Measurements from ENCODE around the gene VWDE. TPM values are rescaled to one million over a fixed set of nuclear protein-coding genes. Genes with fewer than 3 reads are reported as not detected.
"Not testable (repeated sequence)": the region's sequence is repeated elsewhere in the genome, so short reads cannot be mapped to it uniquely, and the experiment has no call there.

VWDE gene
- total RNA-seq: 1 to 10 TPM in 2 of 5 donors, under 1 TPM in 3; 0.13 to 5.0 (median 0.79) TPM
- total RNA-seq (2013): 5.9 TPM
- total RNA-seq: 0.32 to 12.9 (median 2.5) reads per million in 29 experiments

DNA sequence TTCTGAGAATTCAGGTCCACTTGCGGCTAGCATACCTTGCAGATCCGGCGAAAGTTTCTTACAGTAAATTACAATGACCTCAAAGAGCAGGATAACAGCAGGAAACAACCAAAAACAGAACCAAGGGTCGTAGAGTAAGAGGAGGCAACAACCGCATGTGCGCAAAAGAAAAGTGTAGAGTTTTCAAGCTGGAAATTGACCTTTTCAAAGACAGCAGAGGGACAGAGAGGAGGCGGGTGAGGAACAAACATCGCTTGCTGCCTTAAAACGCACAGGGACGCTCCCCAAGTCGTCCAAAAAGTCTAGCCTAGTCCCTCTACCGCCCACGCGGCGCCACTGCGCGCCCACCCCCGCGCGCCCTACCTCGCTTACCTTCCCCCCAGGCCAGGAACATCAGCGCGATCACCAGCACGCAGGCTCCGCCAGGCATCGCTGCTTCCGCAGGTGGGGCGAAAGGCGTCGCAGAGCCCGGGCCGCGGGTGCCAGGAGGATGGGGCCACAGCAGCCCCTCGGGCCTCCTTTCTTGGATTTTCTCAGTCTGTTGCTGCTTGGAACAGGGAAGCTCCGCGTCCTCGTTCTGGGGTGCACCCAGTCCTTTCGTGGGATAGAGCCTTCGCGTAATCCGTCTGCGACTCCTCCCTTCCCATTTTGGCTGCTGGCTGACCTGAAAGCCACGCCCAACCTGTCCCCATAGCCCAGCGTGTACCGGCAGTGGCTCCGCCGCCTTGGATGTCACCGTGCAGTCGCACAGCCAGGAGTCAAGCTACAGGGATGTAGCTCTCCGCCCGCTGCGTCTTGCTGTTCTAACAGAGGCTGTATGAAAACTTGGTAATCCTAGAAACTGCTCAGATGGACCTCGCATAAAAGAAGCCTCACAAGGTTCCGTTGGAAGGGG, at the start of gene VWDE:
VWDE (minus strand) TSS at position 579 of the 895 bp plus-strand sequence; CDS start at position 430, 149 bp downstream.
- Histone ChIP-seq H3K27ac (ENCODE audit: low read length) (peak within 1 kb of the TSS; percentile 61), H3K27me3 (replicated peaks in 1 of 2; ENCODE audit: control insufficient read depth in 2 of 2, extremely low read depth in 1 of 2, insufficient read depth in 2 of 2, low read length in 1 of 2) (peaks cover 0 to 11% of the 10 kb centered on the region in 2 experiments), H3K9me3 (no peaks in the 10 kb centered on the region), H3K4me3 (ENCODE audit: control insufficient read depth in 1 of 2, extremely low read depth in 1 of 2, low read length in 1 of 2) (peak within 1 kb of the TSS; percentile 65 to 84), H3K36me3 (ENCODE audit: control insufficient read depth in 2 of 2, extremely low read depth in 1 of 2, insufficient read depth in 1 of 2, low read length in 1 of 2) (no peaks in the 10 kb centered on the region), H3K4me1 (ENCODE audit: control insufficient read depth in 1 of 2, extremely low read depth in 1 of 2, insufficient read depth in 2 of 2, low read length in 2 of 2) (peaks cover 3 to 15% of the 10 kb centered on the region in 2 experiments)
- ChIA-PET CTCF (interaction anchor here in 1 of 2 donors (0.5 kb wide), 1 partner anchor 41 kb away, joined by 3 read pairs; no protein-coding TSS in a partner anchor), POLR2A (interaction anchor here in 1 of 2 donors (0.6 kb wide), 1 partner anchor 1606 kb away, joined by 3 read pairs; no protein-coding TSS in a partner anchor)
- ATAC-seq (replicated peaks in 1 of 4) (peak; percentile 75 to 85 (median 78)), DNase-seq (peak in 28 of 35 experiments; percentile 2 to 65 (median 28))
- under 1% methylated on average over 50 of the region's 54 CpGs for WGBS (ENCODE audit: insufficient coverage)
- Mint-ChIP-seq H3K27me3 (peaks cover 8 to 32% of the 10 kb centered on the region in 2 donors), H3K4me3 (peak within 1 kb of the TSS; percentile 71 to 90 (median 79)), H3K36me3 (peaks cover 2% of the 10 kb centered on the region), H3K9me3 (peaks cover 0 to 6% (median 6%) of the 10 kb centered on the region in 3 donors), H3K4me1 (peaks cover 15 to 24% (median 16%) of the 10 kb centered on the region in 3 donors), H3K27ac (peak within 1 kb of the TSS in 1 of 2 donors; percentile 84)

DNA sequence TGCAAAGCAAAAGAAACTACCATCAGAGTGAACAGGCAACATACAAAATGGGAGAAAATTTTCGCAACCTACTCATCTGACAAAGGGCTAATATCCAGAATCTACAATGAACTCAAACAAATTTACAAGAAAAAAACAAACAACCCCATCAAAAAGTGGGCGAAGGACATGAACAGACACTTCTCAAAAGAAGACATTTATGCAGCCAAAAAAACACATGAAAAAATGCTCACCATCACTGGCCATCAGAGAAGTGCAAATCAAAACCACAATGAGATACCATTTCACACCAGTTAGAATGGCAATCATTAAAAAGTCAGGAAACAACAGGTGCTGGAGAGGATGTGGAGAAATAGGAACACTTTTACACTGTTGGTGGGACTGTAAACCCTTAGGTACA, 49.5 kb upstream of the VWDE start:
- WGBS (ENCODE audit: insufficient coverage): no CpG with 5 or more reads among the region's 2 CpGs
- H3K27ac ChIP-seq (ENCODE audit: low read length); H3K27me3 ChIP-seq (replicated peaks in 1 of 2; ENCODE audit: control insufficient read depth in 2 of 2, extremely low read depth in 1 of 2, insufficient read depth in 2 of 2, low read length in 1 of 2); H3K4me1 Mint-ChIP-seq; H3K36me3 ChIP-seq (ENCODE audit: control insufficient read depth in 2 of 2, extremely low read depth in 1 of 2, insufficient read depth in 1 of 2, low read length in 1 of 2); H3K27ac Mint-ChIP-seq; H3K4me1 ChIP-seq (ENCODE audit: control insufficient read depth in 1 of 2, extremely low read depth in 1 of 2, insufficient read depth in 2 of 2, low read length in 2 of 2); H3K27me3 Mint-ChIP-seq; DNase-seq; H3K9me3 ChIP-seq; H3K4me3 Mint-ChIP-seq; H3K36me3 Mint-ChIP-seq; ATAC-seq (replicated peaks in 1 of 4); CTCF ChIA-PET; H3K9me3 Mint-ChIP-seq; H3K4me3 ChIP-seq (ENCODE audit: control insufficient read depth in 1 of 2, extremely low read depth in 1 of 2, low read length in 1 of 2); POLR2A ChIA-PET: not testable (repeated sequence)

DNA sequence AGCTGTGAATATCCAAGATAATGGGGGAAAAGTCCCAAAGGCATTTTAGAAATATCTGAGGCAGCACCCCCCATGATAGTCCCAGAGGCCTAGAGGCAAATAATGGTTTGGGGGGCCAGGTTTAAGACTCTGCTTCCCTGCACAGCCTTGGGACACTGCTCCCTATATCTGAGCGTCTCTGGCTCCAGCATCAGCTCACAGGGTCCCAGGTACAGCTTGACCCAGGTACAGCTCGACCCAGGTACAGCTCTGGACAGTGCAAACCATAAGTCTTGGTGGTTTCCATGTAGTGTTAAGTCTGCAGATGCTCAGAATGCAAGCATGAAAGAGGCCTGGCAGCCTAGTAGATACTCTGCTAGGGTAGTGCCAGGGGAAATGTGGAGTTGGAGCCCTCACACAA, 47.0 kb upstream of the VWDE start:
- CTCF ChIA-PET: interaction anchor here in 1 of 2 donors (0.9 kb wide), 1 partner anchor 10 kb away, joined by 4 read pairs; no protein-coding TSS in a partner anchor
- no peak for ATAC-seq (replicated peaks in 1 of 4)

DNA sequence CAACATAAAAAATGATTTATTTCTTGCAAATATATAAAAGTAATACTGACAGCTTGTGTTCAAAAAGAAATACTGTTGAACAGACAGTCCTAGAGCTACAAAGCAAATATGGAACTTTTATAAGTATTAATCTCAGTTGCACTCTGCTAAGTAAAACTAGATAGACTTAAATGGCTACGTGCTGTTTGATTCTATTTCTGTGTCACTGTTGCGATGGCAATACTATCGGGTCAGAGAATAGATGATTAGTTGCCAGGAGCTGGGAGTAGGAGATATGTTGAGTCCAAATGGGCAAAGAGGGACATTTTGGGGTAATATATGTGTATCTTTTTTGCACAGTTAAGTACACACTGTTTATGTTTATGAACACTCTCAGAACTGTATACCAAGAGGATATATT, 41.1 kb upstream of the VWDE start:
- Mint-ChIP-seq H3K9me3 (peaks cover 0 to under 1% (median 0%) of the 10 kb centered on the region in 3 donors), H3K27ac (no peak overlapping the region), H3K4me1 (no peaks in the 10 kb centered on the region), H3K27me3 (peaks cover 3 to 7% of the 10 kb centered on the region in 2 donors), H3K36me3 (no peaks in the 10 kb centered on the region), H3K4me3 (no peak overlapping the region)
- 82% methylated on average over 3 of the region's 3 CpGs for WGBS (ENCODE audit: insufficient coverage)
- Histone ChIP-seq H3K4me1 (ENCODE audit: control insufficient read depth in 1 of 2, extremely low read depth in 1 of 2, insufficient read depth in 2 of 2, low read length in 2 of 2) (no peaks in the 10 kb centered on the region), H3K9me3 (no peaks in the 10 kb centered on the region), H3K27me3 (replicated peaks in 1 of 2; ENCODE audit: control insufficient read depth in 2 of 2, extremely low read depth in 1 of 2, insufficient read depth in 2 of 2, low read length in 1 of 2) (no peaks in the 10 kb centered on the region), H3K36me3 (ENCODE audit: control insufficient read depth in 2 of 2, extremely low read depth in 1 of 2, insufficient read depth in 1 of 2, low read length in 1 of 2) (no peaks in the 10 kb centered on the region), H3K27ac (ENCODE audit: low read length) (no peak overlapping the region), H3K4me3 (ENCODE audit: control insufficient read depth in 1 of 2, extremely low read depth in 1 of 2, low read length in 1 of 2) (no peak overlapping the region)
- DNase-seq (no peak), ATAC-seq (replicated peaks in 1 of 4) (no peak)
- CTCF ChIA-PET: no interaction called here
- POLR2A ChIA-PET: no interaction called here

More for the DNA sequence above, 47.0 kb upstream of the VWDE start:
- no peak for DNase-seq
- H3K27me3 Mint-ChIP-seq: peaks cover 3% of the 10 kb centered on the region in 2 donors
- peaks cover 0 to 6% (median 0%) of the 10 kb centered on the region in 3 donors for H3K9me3 Mint-ChIP-seq
- no peaks in the 10 kb centered on the region for H3K4me1 Mint-ChIP-seq
- POLR2A ChIA-PET: no interaction called here
- no peaks in the 10 kb centered on the region for H3K36me3 ChIP-seq (ENCODE audit: control insufficient read depth in 2 of 2, extremely low read depth in 1 of 2, insufficient read depth in 1 of 2, low read length in 1 of 2)
- no peaks in the 10 kb centered on the region for H3K36me3 Mint-ChIP-seq
- H3K27ac ChIP-seq (ENCODE audit: low read length): no peak overlapping the region
- no peak overlapping the region for H3K4me3 ChIP-seq (ENCODE audit: control insufficient read depth in 1 of 2, extremely low read depth in 1 of 2, low read length in 1 of 2)
- H3K9me3 ChIP-seq: no peaks in the 10 kb centered on the region
- WGBS (ENCODE audit: insufficient coverage): 18% methylated on average over 2 of the region's 2 CpGs
- no peak overlapping the region for H3K27ac Mint-ChIP-seq
- H3K27me3 ChIP-seq (replicated peaks in 1 of 2; ENCODE audit: control insufficient read depth in 2 of 2, extremely low read depth in 1 of 2, insufficient read depth in 2 of 2, low read length in 1 of 2): peaks cover 0 to 4% of the 10 kb centered on the region in 2 experiments
- no peaks in the 10 kb centered on the region for H3K4me1 ChIP-seq (ENCODE audit: control insufficient read depth in 1 of 2, extremely low read depth in 1 of 2, insufficient read depth in 2 of 2, low read length in 2 of 2)
- no peak overlapping the region for H3K4me3 Mint-ChIP-seq

DNA sequence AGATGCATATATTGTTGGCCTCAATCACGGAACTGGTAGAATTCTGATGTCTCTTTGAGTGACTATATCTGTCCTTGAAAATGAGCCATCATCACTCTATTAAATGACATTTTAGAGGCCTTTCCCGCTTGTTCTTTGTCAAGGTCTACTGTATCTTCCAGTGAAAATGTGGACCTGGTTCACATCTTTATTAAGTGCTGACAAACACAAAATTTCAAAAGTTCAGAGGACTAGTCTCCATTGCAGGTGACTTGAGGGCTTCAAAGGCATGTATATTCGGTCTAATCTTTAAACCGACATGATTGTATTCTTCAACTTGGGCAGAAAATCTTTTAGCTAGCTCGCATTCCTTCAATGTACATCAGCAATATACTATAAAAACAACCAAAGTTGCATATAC, 36.6 kb upstream of the VWDE start:
- no peak overlapping the region for H3K4me3 Mint-ChIP-seq
- CTCF ChIA-PET: interaction anchor here in 1 of 2 donors (0.6 kb wide), 1 partner anchor 172 kb away, joined by 3 read pairs; no protein-coding TSS in a partner anchor
- H3K4me1 ChIP-seq (ENCODE audit: control insufficient read depth in 1 of 2, extremely low read depth in 1 of 2, insufficient read depth in 2 of 2, low read length in 2 of 2): no peaks in the 10 kb centered on the region
- H3K27ac Mint-ChIP-seq: no peak overlapping the region
- WGBS (ENCODE audit: insufficient coverage): 86% methylated on average over 2 of the region's 5 CpGs
- H3K36me3 Mint-ChIP-seq: no peaks in the 10 kb centered on the region
- no peaks in the 10 kb centered on the region for H3K36me3 ChIP-seq (ENCODE audit: control insufficient read depth in 2 of 2, extremely low read depth in 1 of 2, insufficient read depth in 1 of 2, low read length in 1 of 2)
- POLR2A ChIA-PET: no interaction called here
- no peaks in the 10 kb centered on the region for H3K27me3 ChIP-seq (replicated peaks in 1 of 2; ENCODE audit: control insufficient read depth in 2 of 2, extremely low read depth in 1 of 2, insufficient read depth in 2 of 2, low read length in 1 of 2)
- no peak for ATAC-seq (replicated peaks in 1 of 4)
- peaks cover 5 to 7% of the 10 kb centered on the region in 2 donors for H3K27me3 Mint-ChIP-seq
- no peaks in the 10 kb centered on the region for H3K4me1 Mint-ChIP-seq
- H3K4me3 ChIP-seq (ENCODE audit: control insufficient read depth in 1 of 2, extremely low read depth in 1 of 2, low read length in 1 of 2): no peak overlapping the region
- DNase-seq: no peak
- H3K9me3 ChIP-seq: no peaks in the 10 kb centered on the region
- H3K9me3 Mint-ChIP-seq: no peaks in the 10 kb centered on the region
- H3K27ac ChIP-seq (ENCODE audit: low read length): no peak overlapping the region

DNA sequence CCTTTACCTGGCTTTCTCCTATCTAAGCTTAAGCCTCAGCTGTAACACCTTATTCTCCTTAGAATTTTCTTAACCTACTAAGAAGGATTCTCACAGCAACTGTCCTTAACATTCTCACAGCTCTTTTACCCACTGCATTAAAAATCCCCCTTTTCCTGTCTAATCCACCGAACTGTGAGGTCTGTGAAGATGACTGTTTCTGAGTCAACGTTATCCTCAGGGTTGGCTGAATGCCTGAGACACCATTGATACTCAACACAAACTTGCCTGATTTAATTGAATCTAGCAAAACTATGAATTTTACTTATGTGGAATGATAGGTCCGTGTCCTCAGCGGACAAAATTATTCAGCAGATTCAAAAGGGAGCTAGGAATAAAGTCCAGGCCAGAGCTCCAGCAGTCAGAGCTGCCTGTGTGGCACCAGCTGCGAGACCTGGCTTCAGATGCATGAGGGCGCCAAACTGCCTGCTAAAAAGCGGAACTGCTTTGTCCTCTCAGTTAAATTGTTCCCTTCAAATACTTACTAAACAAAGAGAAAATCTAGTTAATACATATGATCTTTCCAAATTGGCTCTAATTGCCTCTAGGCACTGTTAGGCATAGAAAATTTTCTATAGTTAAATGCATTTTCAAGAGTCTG, 33.4 kb upstream of the VWDE start:
- ChIA-PET CTCF (interaction anchor here in 1 of 2 donors (0.7 to 0.8 kb wide), 2 partner anchors 51 to 388 kb away, joined by 3 read pairs; no protein-coding TSS in a partner anchor), POLR2A (no interaction called here)
- no peaks in the 10 kb centered on the region for H3K36me3 ChIP-seq (ENCODE audit: control insufficient read depth in 2 of 2, extremely low read depth in 1 of 2, insufficient read depth in 1 of 2, low read length in 1 of 2)
- Mint-ChIP-seq H3K4me3 (no peak overlapping the region), H3K27ac (no peak overlapping the region), H3K9me3 (no peaks in the 10 kb centered on the region), H3K4me1 (no peaks in the 10 kb centered on the region), H3K36me3 (no peaks in the 10 kb centered on the region), H3K27me3 (peaks cover 4 to 6% of the 10 kb centered on the region in 2 donors)
- H3K4me3 ChIP-seq (ENCODE audit: control insufficient read depth in 1 of 2, extremely low read depth in 1 of 2, low read length in 1 of 2): no peak overlapping the region
- H3K9me3 ChIP-seq: no peaks in the 10 kb centered on the region
- WGBS (ENCODE audit: insufficient coverage): 35% methylated on average over 3 of the region's 7 CpGs
- no peak for DNase-seq
- H3K27ac ChIP-seq (ENCODE audit: low read length): no peak overlapping the region
- H3K4me1 ChIP-seq (ENCODE audit: control insufficient read depth in 1 of 2, extremely low read depth in 1 of 2, insufficient read depth in 2 of 2, low read length in 2 of 2): no peaks in the 10 kb centered on the region
- H3K27me3 ChIP-seq (replicated peaks in 1 of 2; ENCODE audit: control insufficient read depth in 2 of 2, extremely low read depth in 1 of 2, insufficient read depth in 2 of 2, low read length in 1 of 2): no peaks in the 10 kb centered on the region
- ATAC-seq (replicated peaks in 1 of 4): no peak

Data from T-cell (primary cell).